Smooth muscle cell (in vitro differentiated cells): ENCODE measurements around the gene EVI5. TPM values are rescaled to one million over a fixed set of nuclear protein-coding genes. Genes with fewer than 3 reads are reported as not detected.
"Not testable (repeated sequence)": the region's sequence is repeated elsewhere in the genome, so short reads cannot be mapped to it uniquely, and the experiment has no call there.

Experiments used
- DNase-seq: peaks from one replicate; lab custom pipeline; 2025; ENCODE audit not compliant: unreplicated experiment; lab: John Stamatoyannopoulos, UW
- H2AFZ ChIP-seq: fragments of 200-600 bp; sonication (generic); 2 replicates; pipeline ENCODE4 v1.6.0; 2016; ENCODE audit warnings: antibody characterized with exemption, low read depth, mild to moderate bottlenecking
- H3F3A ChIP-seq: fragments of 200-600 bp; sonication (generic); 2 replicates; pipeline ENCODE4 v1.6.0; 2017; ENCODE audit warnings: antibody characterized with exemption, low read depth
- H3K27ac ChIP-seq: fragments of 200-600 bp; sonication (generic); 2 replicates; pipeline ENCODE4 v1.5.1; 2016; ENCODE audit warnings: low read depth, mild to moderate bottlenecking
- H3K27me3 ChIP-seq: fragments of 200-600 bp; sonication (generic); 2 replicates; pipeline ENCODE4 v1.6.1; 2016; ENCODE audit warnings: low read depth, mild to moderate bottlenecking
- H3K36me3 ChIP-seq: fragments of 200-600 bp; sonication (generic); 2 replicates; pipeline ENCODE4 v1.5.1; 2016; ENCODE audit warnings: low read depth
- H3K4me1 ChIP-seq: fragments of 200-600 bp; sonication (generic); 2 replicates; pipeline ENCODE4 v1.5.1; 2016; ENCODE audit warnings: low read depth
- H3K4me2 ChIP-seq: fragments of 200-600 bp; sonication (generic); 2 replicates; pipeline ENCODE4 v1.6.0; 2016; ENCODE audit warnings: mild to moderate bottlenecking
- H3K4me3 ChIP-seq: fragments of 200-600 bp; sonication (generic); 2 replicates; pipeline ENCODE4 v1.5.1; 2016; ENCODE audit warnings: mild to moderate bottlenecking
- H3K79me2 ChIP-seq: fragments of 200-600 bp; sonication (generic); 2 replicates; pipeline ENCODE4 v1.6.0; 2016; ENCODE audit warnings: low read depth, mild to moderate bottlenecking
- H3K9ac ChIP-seq: fragments of 200-600 bp; sonication (generic); 2 replicates; pipeline ENCODE4 v1.6.0; 2016; ENCODE audit warnings: low read depth
- H3K9me3 ChIP-seq: fragments of 200-600 bp; sonication (generic); replicated peaks from 2 replicates; pipeline ENCODE4 v1.5.1; 2016; ENCODE audit warnings: low read depth
- H4K20me1 ChIP-seq: fragments of 200-600 bp; sonication (generic); 2 replicates; pipeline ENCODE4 v1.6.0; 2016; ENCODE audit warnings: low read depth
- CTCF ChIP-seq: fragments of 200-600 bp; sonication (generic); IDR thresholded peaks from 2 replicates; pipeline ENCODE4 v1.5.1; 2017; ENCODE audit warnings: borderline replicate concordance, mild to moderate bottlenecking, antibody characterized with exemption; ENCODE audit not compliant: insufficient read depth, poor library complexity, severe bottlenecking
- WGBS: methylation state at CpG from one replicate; pipeline ENCODE4 v1.1.7; 2016; ENCODE audit warnings: low lambda C conversion rate; 5-methylcytosine and 5-hydroxymethylcytosine counted together
- polyA plus RNA-seq: library from polyadenylated mRNA; unstranded; fragments of >200 nt; fragmentation: Nextera tagmentation; extraction: Ambion mirVana; gene quantifications from 2 replicates; pipeline ENCODE4 v1.2.1, GENCODE V29; 2016
- total RNA-seq: library from RNA; depleted of rRNA; stranded (reverse); fragments of >200 nt; gene quantifications from 2 replicates; pipeline ENCODE4 v1.2.3, GENCODE V29; 2014

The EVI5 gene
- total and polyA plus RNA-seq, 2 experiments from 2014 or later, result 35.4 to 47.6 TPM

- Histone ChIP-seq H3F3A (peaks cover 18% of the 10 kb centered on the region), H3K27ac (peak overlapping the region; percentile 95), H3K9ac (peak overlapping the region; percentile 28), H3K27me3 (no peaks in the 10 kb centered on the region), H3K4me1 (peaks cover 11% of the 10 kb centered on the region), H3K4me2 (peak overlapping the region; percentile 77), H3K4me3 (no peak overlapping the region), H2AFZ (no peak overlapping the region), H3K36me3 (no peaks in the 10 kb centered on the region), H3K79me2 (peaks cover 78% of the 10 kb centered on the region), H4K20me1 (peaks cover 83% of the 10 kb centered on the region), H3K9me3 (no peaks in the 10 kb centered on the region)
- 20% methylated on average over 3 of the region's 3 CpGs for WGBS
- TF ChIP-seq CTCF, result no peak
- DNase-seq, result no peak
Measured at GRCh38 chr1:92752719-92753118, 32.2 kb downstream of the EVI5 start.

- no peak for DNase-seq
- H3K79me2 ChIP-seq, result peaks cover 85% of the 10 kb centered on the region
- H3K9ac ChIP-seq, result no peak overlapping the region
- H4K20me1 ChIP-seq, result peaks cover 87% of the 10 kb centered on the region
- H3F3A ChIP-seq, result peaks cover 11% of the 10 kb centered on the region
- H3K4me1 ChIP-seq, result peaks cover 11% of the 10 kb centered on the region
- no peak overlapping the region for H3K27ac ChIP-seq
- peak; percentile 38 for TF ChIP-seq CTCF
- H2AFZ ChIP-seq, result no peak overlapping the region
- no peaks in the 10 kb centered on the region for H3K27me3 ChIP-seq
- no peak overlapping the region for H3K4me2 ChIP-seq
- no peaks in the 10 kb centered on the region for H3K36me3 ChIP-seq
- no peak overlapping the region for H3K4me3 ChIP-seq
- H3K9me3 ChIP-seq, result no peaks in the 10 kb centered on the region
- whole genome bisulfite sequencing, result 90% methylated on average over 1 of the region's 1 CpG
Measured at GRCh38 chr1:92749024-92749634, 35.8 kb downstream of the EVI5 start.

GRCh38 chr1:92748138-92748537, 36.8 kb downstream of the EVI5 start:
- Histone ChIP-seq H3K4me1 (peaks cover 4% of the 10 kb centered on the region), H3K79me2 (peaks cover 93% of the 10 kb centered on the region), H3K4me2 (no peak overlapping the region), H3K27me3 (no peaks in the 10 kb centered on the region), H3K4me3 (no peak overlapping the region), H3K36me3 (no peaks in the 10 kb centered on the region), H3K9me3 (no peaks in the 10 kb centered on the region), H2AFZ (no peak overlapping the region), H3K9ac (no peak overlapping the region), H3K27ac (no peak overlapping the region), H4K20me1 (peaks cover 88% of the 10 kb centered on the region), H3F3A (peaks cover 3% of the 10 kb centered on the region)
- WGBS, result 75% methylated on average over 3 of the region's 3 CpGs
- no peak for DNase-seq
- TF ChIP-seq CTCF, result no peak

- Histone ChIP-seq H3K4me1 (no peaks in the 10 kb centered on the region), H3K9me3 (no peaks in the 10 kb centered on the region), H2AFZ (no peak overlapping the region), H4K20me1 (peaks cover 88% of the 10 kb centered on the region), H3F3A (peaks cover under 1% of the 10 kb centered on the region), H3K36me3 (no peaks in the 10 kb centered on the region), H3K4me2 (no peak overlapping the region), H3K79me2 (peaks cover 93% of the 10 kb centered on the region), H3K9ac (no peak overlapping the region), H3K27me3 (no peaks in the 10 kb centered on the region), H3K27ac (no peak overlapping the region), H3K4me3 (no peak overlapping the region)
- 73% methylated on average over 1 of the region's 1 CpG for WGBS
- DNase-seq, result no peak
- no peak for TF ChIP-seq CTCF
Measured at GRCh38 chr1:92747735-92748134, 37.2 kb downstream of the EVI5 start.

- not testable (repeated sequence) for H2AFZ ChIP-seq, H3K9ac ChIP-seq, H3K27ac ChIP-seq, H3K36me3 ChIP-seq, DNase-seq, H3K4me1 ChIP-seq, H3K4me3 ChIP-seq, H3K4me2 ChIP-seq, H3F3A ChIP-seq, H3K9me3 ChIP-seq, H3K27me3 ChIP-seq
- WGBS, result 85% methylated on average over 4 of the region's 4 CpGs
- Histone ChIP-seq H4K20me1 (peaks cover 85% of the 10 kb centered on the region), H3K79me2 (peaks cover 94% of the 10 kb centered on the region)
Measured at GRCh38 chr1:92746255-92746654, 38.7 kb downstream of the EVI5 start.
